SK-N-SH treated with all-trans-retinoic acid at 6 μM for 48 hours (cell line): ENCODE data around the gene SNN.

Experiments
- ARNTL ChIP-seq: fragments of 450-650 bp; formaldehyde crosslinking; IDR thresholded peaks from 2 replicates; pipeline ENCODE4 v1.5.0; 2020; ENCODE audit warnings: low read depth, mild to moderate bottlenecking, moderate library complexity, borderline replicate concordance
- BACH2 ChIP-seq: fragments of 250-450 bp; sonication (Bioruptor Pico); IDR thresholded peaks from 2 replicates; pipeline ENCODE4 v1.9.0; 2021; ENCODE audit warnings: mild to moderate bottlenecking, borderline replicate concordance
- OSR1 ChIP-seq: fragments of 250-450 bp; sonication (Bioruptor Pico); IDR thresholded peaks from 2 replicates; pipeline ENCODE4 v1.8.0; 2022; ENCODE audit warnings: moderate library complexity, mild to moderate bottlenecking, inconsistent platforms
- RARB ChIP-seq: fragments of 250-450 bp; sonication (Bioruptor Pico); IDR thresholded peaks from 2 replicates; pipeline ENCODE4 v1.8.0; 2021; ENCODE audit warnings: mild to moderate bottlenecking, moderate library complexity
- TCF4 ChIP-seq: fragments of 250-450 bp; sonication (Bioruptor Pico); IDR thresholded peaks from 2 replicates; pipeline ENCODE4 v1.8.0; 2021; ENCODE audit warnings: mild to moderate bottlenecking, moderate library complexity, borderline replicate concordance
- ZC3H10 ChIP-seq: fragments of 250-450 bp; sonication (Bioruptor Pico); IDR thresholded peaks from 2 replicates; pipeline ENCODE4 v1.5.1; 2021; ENCODE audit warnings: mild to moderate bottlenecking, moderate library complexity
- ZFP30 ChIP-seq: fragments of 450-650 bp; formaldehyde crosslinking; IDR thresholded peaks from 2 replicates; pipeline ENCODE4 v1.5.0; 2022; ENCODE audit warnings: mild to moderate bottlenecking, moderate library complexity
- ZNF565 ChIP-seq: fragments of 450-650 bp; formaldehyde crosslinking; conservative IDR thresholded peaks from 2 replicates; pipeline ENCODE4 v1.5.0; 2020; ENCODE audit warnings: low read depth, mild to moderate bottlenecking, moderate library complexity
- TF ChIP-seq, protein P1 (sequence below): fragments of 250-450 bp; sonication (Bioruptor Pico); IDR thresholded peaks from 2 replicates; pipeline ENCODE4 v1.8.0; 2021; ENCODE audit warnings: low read depth, mild to moderate bottlenecking, moderate library complexity, borderline replicate concordance
- TF ChIP-seq, protein P2 (sequence below): fragments of 250-450 bp; sonication (Bioruptor Pico); IDR thresholded peaks from 2 replicates; pipeline ENCODE4 v1.8.0; 2020; ENCODE audit warnings: mild to moderate bottlenecking, moderate library complexity, borderline replicate concordance
- TF ChIP-seq, protein P3 (sequence below): fragments of 250-450 bp; sonication (Bioruptor Pico); IDR thresholded peaks from 2 replicates; pipeline ENCODE4 v1.5.1; 2020; ENCODE audit warnings: low read depth, mild to moderate bottlenecking, moderate library complexity
- TF ChIP-seq, protein P4 (sequence below): fragments of 250-450 bp; sonication (Bioruptor Pico); IDR thresholded peaks from 2 replicates; pipeline ENCODE4 v1.5.1; 2021; ENCODE audit warnings: mild to moderate bottlenecking, moderate library complexity

DNA sequence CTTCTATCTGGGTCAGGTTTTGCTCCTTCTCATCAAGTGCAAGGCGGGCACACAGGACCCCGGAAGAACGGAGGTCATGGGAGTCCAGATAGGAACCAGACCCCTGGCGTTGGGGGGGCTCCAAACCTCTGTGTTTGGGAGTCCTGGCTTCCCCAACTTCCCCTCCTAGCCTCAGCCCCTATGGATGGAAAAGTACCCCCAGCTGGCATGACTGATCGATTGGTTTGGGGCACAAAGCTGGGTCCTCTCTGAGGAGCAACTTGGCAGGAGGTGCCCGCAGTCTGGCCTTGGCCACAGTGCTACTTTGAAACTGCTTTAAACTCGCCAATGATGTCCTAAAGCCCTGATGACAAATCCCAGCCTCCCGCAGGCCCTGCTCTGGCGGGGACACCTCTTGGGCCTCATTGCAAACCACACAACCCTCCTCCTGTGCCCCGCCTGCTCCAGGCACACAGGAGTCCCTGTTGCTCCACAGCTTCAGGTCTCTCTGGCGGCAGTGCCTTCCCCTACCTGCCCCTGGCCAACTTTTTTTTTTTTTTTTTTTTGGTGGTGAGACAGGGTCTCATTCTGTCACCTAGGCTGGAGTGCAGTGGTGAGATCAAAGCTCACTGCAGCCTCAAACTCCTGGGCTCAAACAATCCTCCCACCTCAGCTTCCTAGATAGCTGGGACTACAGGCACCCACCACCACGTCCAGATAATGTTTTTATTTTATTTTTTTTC is 38.0 kb upstream of the SNN start:
- TF ChIP-seq ZC3H10, result no peak
- TF ChIP-seq, protein P1, sequence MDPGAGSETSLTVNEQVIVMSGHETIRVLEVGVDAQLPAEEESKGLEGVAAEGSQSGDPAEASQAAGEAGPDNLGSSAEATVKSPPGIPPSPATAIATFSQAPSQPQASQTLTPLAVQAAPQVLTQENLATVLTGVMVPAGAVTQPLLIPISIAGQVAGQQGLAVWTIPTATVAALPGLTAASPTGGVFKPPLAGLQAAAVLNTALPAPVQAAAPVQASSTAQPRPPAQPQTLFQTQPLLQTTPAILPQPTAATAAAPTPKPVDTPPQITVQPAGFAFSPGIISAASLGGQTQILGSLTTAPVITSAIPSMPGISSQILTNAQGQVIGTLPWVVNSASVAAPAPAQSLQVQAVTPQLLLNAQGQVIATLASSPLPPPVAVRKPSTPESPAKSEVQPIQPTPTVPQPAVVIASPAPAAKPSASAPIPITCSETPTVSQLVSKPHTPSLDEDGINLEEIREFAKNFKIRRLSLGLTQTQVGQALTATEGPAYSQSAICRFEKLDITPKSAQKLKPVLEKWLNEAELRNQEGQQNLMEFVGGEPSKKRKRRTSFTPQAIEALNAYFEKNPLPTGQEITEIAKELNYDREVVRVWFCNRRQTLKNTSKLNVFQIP (CRISPR knock-in tag), result no peak
- TF ChIP-seq, protein P2, sequence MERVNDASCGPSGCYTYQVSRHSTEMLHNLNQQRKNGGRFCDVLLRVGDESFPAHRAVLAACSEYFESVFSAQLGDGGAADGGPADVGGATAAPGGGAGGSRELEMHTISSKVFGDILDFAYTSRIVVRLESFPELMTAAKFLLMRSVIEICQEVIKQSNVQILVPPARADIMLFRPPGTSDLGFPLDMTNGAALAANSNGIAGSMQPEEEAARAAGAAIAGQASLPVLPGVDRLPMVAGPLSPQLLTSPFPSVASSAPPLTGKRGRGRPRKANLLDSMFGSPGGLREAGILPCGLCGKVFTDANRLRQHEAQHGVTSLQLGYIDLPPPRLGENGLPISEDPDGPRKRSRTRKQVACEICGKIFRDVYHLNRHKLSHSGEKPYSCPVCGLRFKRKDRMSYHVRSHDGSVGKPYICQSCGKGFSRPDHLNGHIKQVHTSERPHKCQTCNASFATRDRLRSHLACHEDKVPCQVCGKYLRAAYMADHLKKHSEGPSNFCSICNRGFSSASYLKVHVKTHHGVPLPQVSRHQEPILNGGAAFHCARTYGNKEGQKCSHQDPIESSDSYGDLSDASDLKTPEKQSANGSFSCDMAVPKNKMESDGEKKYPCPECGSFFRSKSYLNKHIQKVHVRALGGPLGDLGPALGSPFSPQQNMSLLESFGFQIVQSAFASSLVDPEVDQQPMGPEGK (CRISPR knock-in tag), result no peak
- no peak for TF ChIP-seq OSR1
- TF ChIP-seq BACH2 (CRISPR knock-in tag), result no peak
- TF ChIP-seq ARNTL, result no peak
- no peak for TF ChIP-seq ZFP30 (CRISPR knock-in tag)
- no peak for TF ChIP-seq ZNF565 (CRISPR knock-in tag)
- TF ChIP-seq, protein P3, sequence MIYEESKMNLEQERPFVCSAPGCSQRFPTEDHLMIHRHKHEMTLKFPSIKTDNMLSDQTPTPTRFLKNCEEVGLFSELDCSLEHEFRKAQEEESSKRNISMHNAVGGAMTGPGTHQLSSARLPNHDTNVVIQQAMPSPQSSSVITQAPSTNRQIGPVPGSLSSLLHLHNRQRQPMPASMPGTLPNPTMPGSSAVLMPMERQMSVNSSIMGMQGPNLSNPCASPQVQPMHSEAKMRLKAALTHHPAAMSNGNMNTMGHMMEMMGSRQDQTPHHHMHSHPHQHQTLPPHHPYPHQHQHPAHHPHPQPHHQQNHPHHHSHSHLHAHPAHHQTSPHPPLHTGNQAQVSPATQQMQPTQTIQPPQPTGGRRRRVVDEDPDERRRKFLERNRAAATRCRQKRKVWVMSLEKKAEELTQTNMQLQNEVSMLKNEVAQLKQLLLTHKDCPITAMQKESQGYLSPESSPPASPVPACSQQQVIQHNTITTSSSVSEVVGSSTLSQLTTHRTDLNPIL (CRISPR knock-in tag), result no peak
- TF ChIP-seq, protein P4, sequence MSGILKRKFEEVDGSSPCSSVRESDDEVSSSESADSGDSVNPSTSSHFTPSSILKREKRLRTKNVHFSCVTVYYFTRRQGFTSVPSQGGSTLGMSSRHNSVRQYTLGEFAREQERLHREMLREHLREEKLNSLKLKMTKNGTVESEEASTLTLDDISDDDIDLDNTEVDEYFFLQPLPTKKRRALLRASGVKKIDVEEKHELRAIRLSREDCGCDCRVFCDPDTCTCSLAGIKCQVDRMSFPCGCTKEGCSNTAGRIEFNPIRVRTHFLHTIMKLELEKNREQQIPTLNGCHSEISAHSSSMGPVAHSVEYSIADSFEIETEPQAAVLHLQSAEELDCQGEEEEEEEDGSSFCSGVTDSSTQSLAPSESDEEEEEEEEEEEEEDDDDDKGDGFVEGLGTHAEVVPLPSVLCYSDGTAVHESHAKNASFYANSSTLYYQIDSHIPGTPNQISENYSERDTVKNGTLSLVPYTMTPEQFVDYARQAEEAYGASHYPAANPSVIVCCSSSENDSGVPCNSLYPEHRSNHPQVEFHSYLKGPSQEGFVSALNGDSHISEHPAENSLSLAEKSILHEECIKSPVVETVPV (CRISPR knock-in tag), result no peak
- no peak for TF ChIP-seq RARB (CRISPR knock-in tag)
- no peak for TF ChIP-seq TCF4 (CRISPR knock-in tag)
